ENCODE results near the gene ATP5IF1. TPM values are rescaled to one million over a fixed set of nuclear protein-coding genes. Genes with fewer than 3 reads are reported as not detected.

The ATP5IF1 gene
- total and polyA plus RNA-seq, 2 of the 8 experiments (the other 6 are each of a cell fraction or from before 2014, with no cell fraction given): 198 to 242 TPM

DNA sequence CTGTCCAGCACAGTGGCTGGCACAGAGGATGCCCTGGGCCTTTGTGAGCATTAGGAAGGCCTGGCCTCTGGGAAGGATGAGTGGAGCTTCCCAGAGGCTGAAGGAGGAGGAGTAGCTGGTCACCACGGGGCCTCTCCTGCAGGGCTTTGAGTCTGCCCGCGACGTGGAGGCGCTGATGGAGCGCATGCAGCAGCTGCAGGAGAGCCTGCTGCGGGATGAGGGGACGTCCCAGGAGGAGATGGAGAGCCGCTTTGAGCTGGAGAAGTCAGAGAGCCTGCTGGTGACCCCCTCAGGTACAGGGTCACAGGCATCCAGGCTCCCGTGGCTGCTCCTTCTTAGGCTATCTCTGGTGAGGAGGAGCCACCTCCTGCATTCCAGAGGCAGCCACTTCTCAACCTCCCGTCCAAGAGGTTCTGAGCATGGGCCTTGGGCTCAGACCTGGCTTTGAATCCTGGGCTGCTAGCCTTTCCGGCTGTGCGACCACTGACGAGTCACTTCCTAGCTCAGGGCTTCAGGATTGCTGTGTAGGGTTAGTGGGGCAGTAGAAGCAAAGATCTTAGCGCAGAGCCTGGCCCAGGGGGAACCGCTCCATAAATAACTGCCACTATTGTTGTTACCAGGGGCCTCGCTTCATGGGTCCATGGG lies 37.4 kb downstream of the ATP5IF1 start:
- H2AK5ac ChIP-seq (ENCODE audit: low read depth, low read length): no peak overlapping the region
- no peak overlapping the region for H3K56ac ChIP-seq (replicated peaks; ENCODE audit: insufficient read length, low read depth, low read length)
- H3K23ac ChIP-seq (ENCODE audit: insufficient read length): no peak overlapping the region
- H3K14ac ChIP-seq (ENCODE audit: insufficient read length): no peak overlapping the region
- TF ChIP-seq RXRA (IDR thresholded peaks at IDR 0.05; ENCODE audit: insufficient read depth, low read depth, low read length) (no peak), BRCA1 (IDR thresholded peaks at IDR 0.05; ENCODE audit: low read depth, low read length) (no peak), JUN (IDR thresholded peaks at IDR 0.05; ENCODE audit: low read depth, low read length) (no peak), SP2 (IDR thresholded peaks at IDR 0.05; ENCODE audit: low read length) (no peak)
- peaks cover 3 to 9% of the 10 kb centered on the region in 2 experiments for H4K20me1 ChIP-seq (replicated peaks in 1 of 2; ENCODE audit: control insufficient read depth in 1 of 2, insufficient read depth in 2 of 2, low read length in 2 of 2)
- no peak for DNase-seq (ENCODE audit: low read depth in 1 of 2, low spot score in 2 of 2)
- H2BK5ac ChIP-seq (ENCODE audit: low read depth, low read length): no peak overlapping the region
- no peak overlapping the region for H3K9ac ChIP-seq (replicated peaks in 1 of 4; ENCODE audit: extremely low read depth in 1 of 4, low read depth in 3 of 4, low read length in 3 of 4)
- H2BK120ac ChIP-seq (replicated peaks; ENCODE audit: low read depth, low read length): no peak overlapping the region
- H3K79me2 ChIP-seq (ENCODE audit: control insufficient read depth in 1 of 2, insufficient read depth in 2 of 2, low read length in 2 of 2): peaks cover 0 to 29% of the 10 kb centered on the region in 2 experiments; a peak in 2 of 4 replicates
- no peaks in the 10 kb centered on the region for H3K9me3 ChIP-seq (ENCODE audit: insufficient read depth in 2 of 2, low read depth in 1 of 2, low read length in 1 of 2)
- no peak overlapping the region for H3K18ac ChIP-seq (ENCODE audit: extremely low read depth, low read length)
- H2BK20ac ChIP-seq (ENCODE audit: low read length): no peak overlapping the region
- CTCF ChIA-PET (ENCODE audit: partially characterized antibody): interaction anchor here (0.5 to 2.9 kb wide), 3 partner anchors 15 to 206 kb away, joined by 3 to 15 read pairs (median 4); no protein-coding TSS in a partner anchor
- H3K4ac ChIP-seq (replicated peaks; ENCODE audit: insufficient read length, low read depth, low read length): no peak overlapping the region
- H3K27me3 ChIP-seq (replicated peaks in 1 of 4; ENCODE audit: control insufficient read depth in 3 of 4, extremely low read depth in 1 of 4, insufficient read depth in 3 of 4, low read length in 3 of 4): no peaks in the 10 kb centered on the region
- POLR2A ChIA-PET (ENCODE audit: partially characterized antibody): interaction anchor here (1.0 to 20.8 kb wide), 8 partner anchors 8 to 311 kb away, joined by 3 to 324 read pairs (median 4); partner anchors contain the start of genes ATP5IF1 and SESN2
- WGBS, 2 experiments (ENCODE audit: extremely low coverage in 1 of 2, insufficient coverage in 1 of 2, insufficient read length in 1 of 2, insufficient replicate concordance in 2 of 2, low coverage in 1 of 2, low lambda C conversion rate in 2 of 2, missing lambda C conversion rate in 1 of 2): 94% methylated on average over 17 of the region's 17 CpGs; no CpG with 5 or more reads in 1 of the 2 experiments
- no peak overlapping the region for H4K5ac ChIP-seq (ENCODE audit: insufficient read length, low read depth, low read length)
- H3K4me3 ChIP-seq (ENCODE audit: extremely low read depth in 1 of 4, insufficient read depth in 2 of 4, low read depth in 3 of 4, low read length in 4 of 4): no peak overlapping the region
- no peak overlapping the region for H3K27ac ChIP-seq (ENCODE audit: low read depth, low read length)
- H3K23me2 ChIP-seq (ENCODE audit: low read depth, low read length): no peaks in the 10 kb centered on the region
- H3K36me3 ChIP-seq (ENCODE audit: control insufficient read depth in 2 of 4, insufficient read depth in 4 of 4, low read length in 3 of 4): peaks cover 16 to 75% (median 32%) of the 10 kb centered on the region in 4 experiments
- no peak overlapping the region for H4K91ac ChIP-seq (replicated peaks; ENCODE audit: insufficient read length, low read length)
- no peak overlapping the region for H3K4me2 ChIP-seq (ENCODE audit: insufficient read depth in 1 of 2, low read depth in 2 of 2, low read length in 2 of 2)
- no peak overlapping the region for H2AFZ ChIP-seq (ENCODE audit: low read length)
- peaks cover 3% of the 10 kb centered on the region; the same call in 1 of the 2 replicates for H3K79me1 ChIP-seq (ENCODE audit: low read depth, low read length)
- H2BK12ac ChIP-seq (ENCODE audit: low read depth, low read length): no peak overlapping the region
- peak overlapping the region; percentile 59; the same call in 1 of the 2 replicates for H4K8ac ChIP-seq (ENCODE audit: extremely low read depth, insufficient read depth, low read length)
- FAIRE-seq: no peak
- H2BK15ac ChIP-seq (ENCODE audit: low read length): no peak overlapping the region
- H3K4me1 ChIP-seq (replicated peaks in 1 of 4; ENCODE audit: control insufficient read depth in 3 of 4, insufficient read depth in 4 of 4, low read length in 3 of 4): no peaks in the 10 kb centered on the region

Data from H1 (cell line).